Measurements from ENCODE around the gene MYCBP2. TPM values are rescaled to one million over a fixed set of nuclear protein-coding genes. Genes with fewer than 3 reads are reported as not detected.
A peak's percentile ranks its signal among the peaks of the same experiment; 100 is the strongest.

MYCBP2 gene
- total RNA-seq, 2 donors from 2014 or later: 86.6 to 88.0 TPM

DNA sequence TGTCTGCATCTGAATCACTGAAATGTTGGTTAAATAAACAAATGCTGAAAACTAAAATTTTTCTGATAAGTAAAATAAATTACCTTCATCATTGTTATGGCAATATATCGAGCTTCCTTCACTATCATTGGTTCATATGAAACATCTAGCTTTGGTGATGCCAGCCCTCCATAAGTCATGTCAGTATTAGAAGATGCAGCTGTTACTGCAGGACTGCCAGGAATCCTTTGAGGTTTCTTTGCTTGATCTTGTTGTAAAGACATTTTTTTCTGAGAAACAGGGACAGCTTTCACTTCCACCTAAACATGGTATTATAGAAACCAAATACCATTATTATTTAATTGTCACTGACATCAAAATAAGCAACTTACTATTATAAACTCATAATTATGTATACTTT, 176.2 kb downstream of the MYCBP2 start:
- peaks cover 8 to 21% of the 10 kb centered on the region in 2 donors for H3K36me3 Mint-ChIP-seq (ENCODE audit: insufficient read depth in 2 of 2)

DNA sequence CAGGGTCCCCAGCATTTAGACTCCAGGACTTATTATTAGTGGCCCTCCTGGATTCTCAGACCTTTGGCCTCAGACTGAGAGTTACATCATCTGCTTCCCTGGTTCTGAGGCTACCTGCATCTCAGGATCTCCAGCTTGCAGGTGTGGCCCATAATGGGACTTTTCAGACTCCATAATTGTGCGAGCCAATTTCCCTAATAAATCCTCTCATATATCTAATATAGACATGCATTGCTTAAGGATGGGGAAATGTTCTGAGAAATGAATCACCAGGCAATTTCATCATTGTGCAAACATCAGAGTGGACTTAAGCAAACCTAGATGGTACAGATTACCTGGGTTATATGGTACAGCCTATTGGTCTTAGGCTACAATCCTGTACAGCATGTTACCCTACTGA, 183.5 kb downstream of the MYCBP2 start:
- H3K4me3 Mint-ChIP-seq: no peak overlapping the region
- H3K27ac Mint-ChIP-seq: no peak overlapping the region
- H3K27me3 Mint-ChIP-seq (ENCODE audit: low read depth): no peaks in the 10 kb centered on the region
- no peaks in the 10 kb centered on the region for H3K9me3 Mint-ChIP-seq
- DNase-seq: no peak
- peaks cover 10 to 25% of the 10 kb centered on the region in 2 donors for H3K36me3 Mint-ChIP-seq (ENCODE audit: insufficient read depth in 2 of 2)
- no peak for ATAC-seq (replicated peaks in 1 of 2)
- H3K4me1 Mint-ChIP-seq (ENCODE audit: low read depth): no peaks in the 10 kb centered on the region

More for the DNA sequence above, 176.2 kb downstream of the MYCBP2 start:
- Mint-ChIP-seq H3K27me3 (ENCODE audit: low read depth) (no peaks in the 10 kb centered on the region), H3K4me3 (no peak overlapping the region), H3K27ac (no peak overlapping the region), H3K4me1 (ENCODE audit: low read depth) (no peaks in the 10 kb centered on the region), H3K9me3 (no peaks in the 10 kb centered on the region)
- DNase-seq (no peak), ATAC-seq (replicated peaks in 1 of 2) (no peak)

DNA sequence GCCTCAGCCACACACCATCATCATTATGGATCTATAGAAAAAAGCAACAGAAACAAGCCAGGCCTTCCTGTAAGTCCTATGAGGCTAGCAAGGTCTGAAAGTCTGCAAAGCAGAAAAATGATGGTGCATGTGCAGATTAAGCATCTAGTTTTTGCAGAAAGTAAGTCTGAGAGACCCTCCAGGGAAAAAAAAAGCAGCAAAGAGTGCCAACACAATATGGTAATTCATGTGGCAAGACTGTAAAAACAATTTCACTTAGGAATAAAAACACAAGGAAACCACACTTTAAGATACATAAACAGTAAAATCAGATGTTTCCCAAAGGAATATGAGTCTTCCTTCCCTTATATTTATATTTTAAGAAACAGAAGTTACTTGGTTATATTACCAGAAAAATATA, 187.6 kb downstream of the MYCBP2 start:
- Mint-ChIP-seq H3K4me3 (no peak overlapping the region), H3K27me3 (ENCODE audit: low read depth) (no peaks in the 10 kb centered on the region), H3K27ac (no peak overlapping the region), H3K4me1 (ENCODE audit: low read depth) (peaks cover 8% of the 10 kb centered on the region), H3K9me3 (no peaks in the 10 kb centered on the region), H3K36me3 (ENCODE audit: insufficient read depth in 2 of 2) (peaks cover 6 to 30% of the 10 kb centered on the region in 2 donors)
- ATAC-seq (replicated peaks in 1 of 2) (no peak), DNase-seq (no peak)

DNA sequence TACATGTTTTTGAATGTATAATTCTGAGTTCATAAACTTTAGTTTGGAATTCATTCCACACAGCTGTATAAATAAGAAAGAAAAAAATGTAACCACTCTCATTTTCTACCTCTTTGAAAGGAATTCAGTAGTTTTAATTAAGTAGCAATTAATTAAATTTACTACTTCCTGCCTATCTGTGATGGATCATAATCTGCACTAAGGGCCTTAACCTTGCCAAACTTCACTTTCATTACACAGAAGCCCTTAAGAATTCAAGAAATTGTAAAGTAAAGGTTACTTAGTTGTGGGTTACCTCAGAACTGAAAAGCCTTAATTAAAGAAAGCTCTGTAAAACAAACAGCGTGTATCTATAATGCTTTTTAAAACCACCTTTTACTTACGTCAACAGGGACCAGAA, 188.1 kb downstream of the MYCBP2 start:
- H3K4me1 Mint-ChIP-seq (ENCODE audit: low read depth): peaks cover 8% of the 10 kb centered on the region
- H3K27me3 Mint-ChIP-seq (ENCODE audit: low read depth): no peaks in the 10 kb centered on the region
- H3K27ac Mint-ChIP-seq: peak overlapping the region; percentile 36
- no peaks in the 10 kb centered on the region for H3K9me3 Mint-ChIP-seq
- ATAC-seq (replicated peaks in 1 of 2) (no peak), DNase-seq (no peak)
- H3K4me3 Mint-ChIP-seq: no peak overlapping the region
- H3K36me3 Mint-ChIP-seq (ENCODE audit: insufficient read depth in 2 of 2): peaks cover 6 to 28% of the 10 kb centered on the region in 2 donors

DNA sequence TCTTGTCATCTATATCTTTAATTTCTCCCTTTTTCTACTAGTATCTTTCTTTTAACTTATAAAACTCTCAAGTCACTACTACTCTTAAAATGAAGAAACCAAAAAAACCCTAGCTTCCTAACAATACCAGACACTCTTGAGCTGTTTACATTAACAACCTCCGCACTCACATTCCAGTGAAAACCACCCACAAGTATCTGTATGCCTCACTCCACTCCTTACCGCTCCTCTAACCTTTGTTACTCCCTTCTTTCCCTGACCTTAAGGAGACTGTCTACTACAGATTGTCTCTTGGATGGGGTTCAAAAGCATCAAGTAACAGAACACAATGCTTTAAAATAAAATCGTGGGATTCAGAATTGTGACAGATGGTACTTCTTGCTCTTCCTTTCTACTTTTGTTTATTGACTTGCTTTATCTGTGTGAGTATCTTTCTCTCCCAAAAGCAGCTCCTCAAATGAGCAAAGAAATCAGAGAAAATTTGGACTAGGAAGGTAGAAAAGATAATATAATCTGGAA, 189.9 kb downstream of the MYCBP2 start:
- no peaks in the 10 kb centered on the region for H3K9me3 Mint-ChIP-seq
- ATAC-seq (replicated peaks in 1 of 2): no peak
- H3K4me3 Mint-ChIP-seq: no peak overlapping the region
- H3K27ac Mint-ChIP-seq: peak overlapping the region; percentile 4
- no peaks in the 10 kb centered on the region for H3K27me3 Mint-ChIP-seq (ENCODE audit: low read depth)
- H3K36me3 Mint-ChIP-seq (ENCODE audit: insufficient read depth in 2 of 2): peaks cover 6 to 24% of the 10 kb centered on the region in 2 donors
- H3K4me1 Mint-ChIP-seq (ENCODE audit: low read depth): peaks cover 8% of the 10 kb centered on the region
- no peak for DNase-seq

DNA sequence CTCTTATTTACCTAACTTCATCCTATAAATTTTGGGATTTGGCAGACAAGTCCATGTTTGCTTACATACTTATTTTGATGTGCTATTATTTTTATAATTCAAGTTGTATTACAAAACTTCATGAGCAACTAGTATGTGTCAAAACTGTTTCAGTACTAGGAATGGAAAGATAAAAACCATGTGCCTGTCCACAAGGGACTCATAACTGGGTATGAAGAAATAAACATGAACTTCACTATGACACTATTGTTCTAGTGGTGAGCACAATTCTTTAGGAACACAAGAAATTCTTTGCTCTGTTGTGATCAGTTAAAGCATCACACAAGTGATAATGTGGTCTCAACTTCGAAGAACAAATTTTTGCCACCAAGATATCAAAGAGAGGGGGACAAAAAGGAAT, 202.5 kb downstream of the MYCBP2 start:
- Mint-ChIP-seq H3K9me3 (no peaks in the 10 kb centered on the region), H3K36me3 (ENCODE audit: insufficient read depth in 2 of 2) (peaks cover 0 to 10% of the 10 kb centered on the region in 2 donors), H3K4me1 (ENCODE audit: low read depth) (no peaks in the 10 kb centered on the region), H3K27me3 (ENCODE audit: low read depth) (no peaks in the 10 kb centered on the region), H3K4me3 (no peak overlapping the region), H3K27ac (no peak overlapping the region)
- ATAC-seq (replicated peaks in 1 of 2) (no peak), DNase-seq (no peak)

DNA sequence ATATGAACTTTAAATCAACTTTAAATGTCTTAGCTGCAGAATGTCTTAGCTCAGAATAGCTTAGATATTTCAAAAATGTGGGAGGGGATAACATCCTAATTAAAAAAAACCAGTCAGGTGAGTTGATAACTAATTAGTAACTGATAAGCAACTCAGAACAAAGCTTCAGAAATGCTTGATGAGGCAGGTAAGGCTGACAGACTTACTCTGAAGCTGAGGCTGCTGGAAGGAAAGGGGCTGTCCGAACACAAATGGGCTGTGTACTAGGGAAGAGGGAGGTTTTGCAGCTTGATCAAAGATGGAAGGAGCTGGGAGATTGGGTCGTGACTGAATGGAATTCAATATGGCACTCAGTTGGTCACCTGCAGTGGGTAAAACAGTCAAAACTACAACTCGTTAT, 208.8 kb downstream of the MYCBP2 start:
- H3K27ac Mint-ChIP-seq: no peak overlapping the region

DNA sequence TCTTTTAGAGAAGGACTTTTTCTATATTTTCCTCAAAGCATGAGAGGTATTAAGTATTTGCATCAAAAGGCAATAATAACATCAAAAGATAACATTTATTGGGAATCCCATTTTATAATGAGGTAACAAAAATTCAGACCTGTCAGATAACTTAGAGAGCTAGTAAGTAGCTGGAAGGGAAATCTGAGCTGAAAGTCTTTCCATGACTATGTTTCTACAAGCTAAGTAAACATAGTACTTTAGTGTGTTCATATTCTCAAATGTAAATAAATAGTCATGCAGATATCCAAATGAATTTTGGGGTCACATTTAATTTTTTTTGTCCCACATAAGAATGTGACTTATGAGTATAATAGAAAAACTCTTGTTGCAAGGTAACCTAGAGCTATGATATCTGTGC, 212.6 kb downstream of the MYCBP2 start:
- ATAC-seq (replicated peaks in 1 of 2) (no peak), DNase-seq (no peak)
- peaks cover 7 to 13% of the 10 kb centered on the region in 2 donors for H3K9me3 Mint-ChIP-seq
- no peak overlapping the region for H3K4me3 Mint-ChIP-seq
- no peaks in the 10 kb centered on the region for H3K4me1 Mint-ChIP-seq (ENCODE audit: low read depth)
- peaks cover 12 to 39% of the 10 kb centered on the region in 2 donors for H3K36me3 Mint-ChIP-seq (ENCODE audit: insufficient read depth in 2 of 2)
- no peaks in the 10 kb centered on the region for H3K27me3 Mint-ChIP-seq (ENCODE audit: low read depth)
- no peak overlapping the region for H3K27ac Mint-ChIP-seq

More for the DNA sequence above, 208.8 kb downstream of the MYCBP2 start:
- Mint-ChIP-seq H3K4me1 (ENCODE audit: low read depth) (no peaks in the 10 kb centered on the region), H3K9me3 (no peaks in the 10 kb centered on the region), H3K4me3 (no peak overlapping the region), H3K36me3 (ENCODE audit: insufficient read depth in 2 of 2) (peaks cover 2 to 25% of the 10 kb centered on the region in 2 donors), H3K27me3 (ENCODE audit: low read depth) (no peaks in the 10 kb centered on the region)
- DNase-seq (no peak), ATAC-seq (replicated peaks in 1 of 2) (no peak)

DNA sequence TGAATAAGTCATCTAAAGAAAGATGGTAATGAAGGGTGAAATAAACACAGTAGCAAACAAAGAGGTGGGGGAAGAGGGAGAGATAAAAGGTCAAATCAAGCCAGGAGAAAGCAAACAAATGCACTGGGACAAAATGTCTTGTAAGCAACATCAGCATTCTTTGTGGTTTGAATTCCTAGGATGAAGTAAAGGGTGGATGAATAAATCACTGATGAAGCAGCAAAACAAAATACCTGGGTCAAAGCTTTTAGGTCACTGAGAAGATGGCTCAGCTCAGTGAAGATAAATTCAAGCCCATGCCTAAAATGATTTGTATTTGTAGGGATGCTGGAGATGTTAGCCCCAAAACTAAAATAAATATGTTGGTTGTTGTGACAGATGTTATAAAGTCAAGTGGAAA, 213.4 kb downstream of the MYCBP2 start:
- H3K27me3 Mint-ChIP-seq (ENCODE audit: low read depth): no peaks in the 10 kb centered on the region
- H3K36me3 Mint-ChIP-seq (ENCODE audit: insufficient read depth in 2 of 2): peaks cover 12 to 35% of the 10 kb centered on the region in 2 donors
- no peaks in the 10 kb centered on the region for H3K4me1 Mint-ChIP-seq (ENCODE audit: low read depth)
- DNase-seq: no peak
- no peak overlapping the region for H3K4me3 Mint-ChIP-seq
- peaks cover 7 to 13% of the 10 kb centered on the region in 2 donors for H3K9me3 Mint-ChIP-seq
- ATAC-seq (replicated peaks in 1 of 2): no peak
- no peak overlapping the region for H3K27ac Mint-ChIP-seq

DNA sequence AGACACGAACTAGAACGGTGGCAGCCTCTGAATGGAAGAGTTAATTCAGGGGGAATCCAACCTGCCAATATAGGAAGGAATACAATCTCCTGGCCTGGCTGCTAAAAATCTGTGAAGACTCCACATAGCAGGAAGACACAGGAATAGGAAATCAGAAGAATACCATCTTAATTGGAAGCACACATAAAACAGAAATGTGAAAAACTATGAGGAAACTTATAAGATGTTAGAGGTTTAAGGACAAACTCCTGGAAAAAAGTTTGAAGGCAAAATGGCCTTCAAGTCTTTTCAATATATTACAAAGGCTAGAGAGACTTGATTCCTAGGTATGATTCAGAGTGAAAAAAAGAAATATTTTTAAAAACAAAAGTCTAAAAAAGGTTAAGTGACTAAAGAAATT, 221.8 kb downstream of the MYCBP2 start:
- Mint-ChIP-seq H3K4me3 (no peak overlapping the region), H3K9me3 (no peaks in the 10 kb centered on the region), H3K27me3 (ENCODE audit: low read depth) (no peaks in the 10 kb centered on the region), H3K36me3 (ENCODE audit: insufficient read depth in 2 of 2) (peaks cover 0 to 3% of the 10 kb centered on the region in 2 donors), H3K4me1 (ENCODE audit: low read depth) (no peaks in the 10 kb centered on the region), H3K27ac (no peak overlapping the region)
- ATAC-seq (replicated peaks in 1 of 2): no peak
- DNase-seq: no peak

DNA sequence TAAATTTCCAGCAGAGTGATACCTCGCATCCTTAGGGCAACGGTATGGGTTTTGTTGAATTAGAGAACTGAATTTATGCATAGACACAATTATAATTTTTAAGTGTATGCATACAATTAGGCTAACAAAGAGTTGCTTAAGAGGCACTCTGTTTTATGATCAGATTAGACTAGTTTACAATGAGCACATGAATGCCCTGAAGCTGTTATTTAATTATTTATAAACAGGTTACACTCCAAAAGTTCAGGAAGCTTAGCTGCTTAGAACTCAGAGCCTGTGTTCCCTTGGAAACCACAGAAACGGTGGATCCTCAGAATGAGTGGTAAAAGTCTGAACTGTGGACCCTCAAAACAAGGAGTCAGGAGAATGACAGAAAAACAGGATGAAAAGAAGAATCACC, 227.5 kb downstream of the MYCBP2 start:
- Mint-ChIP-seq H3K4me1 (ENCODE audit: low read depth) (no peaks in the 10 kb centered on the region), H3K27ac (no peak overlapping the region), H3K27me3 (ENCODE audit: low read depth) (no peaks in the 10 kb centered on the region), H3K4me3 (no peak overlapping the region), H3K9me3 (no peaks in the 10 kb centered on the region), H3K36me3 (ENCODE audit: insufficient read depth in 2 of 2) (peaks cover 6 to 19% of the 10 kb centered on the region in 2 donors)
- ATAC-seq (replicated peaks in 1 of 2): no peak
- no peak for DNase-seq

DNA sequence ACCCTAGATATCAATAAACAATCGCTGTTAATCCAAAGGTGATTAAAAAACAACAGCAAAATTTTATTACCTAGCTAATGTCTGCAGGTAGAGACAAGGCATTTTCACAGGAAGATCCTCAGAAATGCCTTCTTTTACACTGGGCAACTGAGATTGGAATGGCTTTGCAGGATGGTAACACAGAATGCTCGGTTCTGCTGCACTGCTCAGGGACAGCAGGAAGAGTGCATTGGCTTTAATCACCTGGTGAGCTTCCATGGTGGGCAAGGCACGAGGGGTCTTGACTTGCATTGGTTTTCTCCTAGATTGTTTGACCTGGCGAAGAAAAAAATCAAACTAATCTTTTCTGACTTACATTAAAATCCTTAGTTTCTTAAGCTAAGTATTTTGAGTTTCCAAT, 231.6 kb downstream of the MYCBP2 start:
- no peak for DNase-seq
- Mint-ChIP-seq H3K9me3 (no peaks in the 10 kb centered on the region), H3K27ac (no peak overlapping the region), H3K4me3 (no peak overlapping the region), H3K27me3 (ENCODE audit: low read depth) (no peaks in the 10 kb centered on the region), H3K36me3 (ENCODE audit: insufficient read depth in 2 of 2) (peaks cover 10 to 27% of the 10 kb centered on the region in 2 donors), H3K4me1 (ENCODE audit: low read depth) (no peaks in the 10 kb centered on the region)
- ATAC-seq (replicated peaks in 1 of 2): no peak

DNA sequence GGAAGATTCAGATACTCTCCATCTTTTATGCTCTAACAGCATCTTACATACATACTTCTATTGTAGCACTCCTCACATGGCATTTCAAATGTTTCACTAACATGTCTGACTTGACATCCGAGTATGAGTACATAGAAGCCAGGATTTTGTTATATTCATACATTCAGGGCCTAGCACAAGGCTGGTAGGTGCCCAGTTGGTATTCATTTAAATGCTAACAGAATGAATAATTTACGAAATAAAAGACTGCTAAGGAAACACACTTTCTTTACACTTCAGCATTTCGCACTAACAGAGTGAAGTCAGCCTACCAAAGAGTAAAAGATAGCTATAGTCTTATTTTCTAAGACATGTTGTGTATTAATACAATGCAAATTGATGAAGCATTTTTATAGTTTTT, 232.1 kb downstream of the MYCBP2 start:
- peaks cover 10 to 27% of the 10 kb centered on the region in 2 donors for H3K36me3 Mint-ChIP-seq (ENCODE audit: insufficient read depth in 2 of 2)
- DNase-seq: no peak
- no peaks in the 10 kb centered on the region for H3K9me3 Mint-ChIP-seq
- no peak overlapping the region for H3K4me3 Mint-ChIP-seq
- H3K27ac Mint-ChIP-seq: no peak overlapping the region
- no peaks in the 10 kb centered on the region for H3K27me3 Mint-ChIP-seq (ENCODE audit: low read depth)
- H3K4me1 Mint-ChIP-seq (ENCODE audit: low read depth): no peaks in the 10 kb centered on the region
- no peak for ATAC-seq (replicated peaks in 1 of 2)

DNA sequence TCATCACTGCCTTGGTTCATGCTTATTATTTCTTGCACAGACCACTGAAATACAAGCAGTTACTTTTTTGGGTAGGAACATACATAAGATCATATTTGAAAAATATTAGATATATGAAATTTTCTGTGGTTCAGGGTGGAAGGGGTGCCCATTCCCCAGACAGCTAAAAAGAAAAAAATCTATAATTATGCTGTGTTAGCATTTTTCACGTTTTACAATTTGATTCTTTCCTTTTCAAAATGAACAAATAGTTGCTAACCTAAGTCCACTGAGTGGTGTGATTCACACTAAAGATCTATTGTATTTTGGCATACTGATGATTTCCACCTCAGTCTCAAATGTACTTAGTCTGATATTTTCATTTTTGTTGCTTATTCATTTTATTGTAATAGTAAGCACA, 233.2 kb downstream of the MYCBP2 start:
- Mint-ChIP-seq H3K36me3 (ENCODE audit: insufficient read depth in 2 of 2) (peaks cover 10 to 25% of the 10 kb centered on the region in 2 donors), H3K4me1 (ENCODE audit: low read depth) (no peaks in the 10 kb centered on the region), H3K27ac (no peak overlapping the region), H3K4me3 (no peak overlapping the region), H3K27me3 (ENCODE audit: low read depth) (no peaks in the 10 kb centered on the region), H3K9me3 (no peaks in the 10 kb centered on the region)
- DNase-seq (no peak), ATAC-seq (replicated peaks in 1 of 2) (no peak)
